Activated CD4-positive, alpha-beta T cell treated with anti-CD3 and anti-CD28 coated beads, Interleukin-2, Interleukin-4, amounts not matched to agents 100 ng/mL and 50 ng/mL, durations not matched to agents 16 hours and 8 hours (primary cell): Measurements from ENCODE around the gene SMU1.
"Not testable (repeated sequence)": the region's sequence is repeated elsewhere in the genome, so short reads cannot be mapped to it uniquely, and the experiment has no call there.

Source experiments
- DNase-seq: peaks from one replicate; pipeline ENCODE4 v3.0.0-alpha.2; 2020; ENCODE audit warnings: low spot score

Gene SMU1

DNA sequence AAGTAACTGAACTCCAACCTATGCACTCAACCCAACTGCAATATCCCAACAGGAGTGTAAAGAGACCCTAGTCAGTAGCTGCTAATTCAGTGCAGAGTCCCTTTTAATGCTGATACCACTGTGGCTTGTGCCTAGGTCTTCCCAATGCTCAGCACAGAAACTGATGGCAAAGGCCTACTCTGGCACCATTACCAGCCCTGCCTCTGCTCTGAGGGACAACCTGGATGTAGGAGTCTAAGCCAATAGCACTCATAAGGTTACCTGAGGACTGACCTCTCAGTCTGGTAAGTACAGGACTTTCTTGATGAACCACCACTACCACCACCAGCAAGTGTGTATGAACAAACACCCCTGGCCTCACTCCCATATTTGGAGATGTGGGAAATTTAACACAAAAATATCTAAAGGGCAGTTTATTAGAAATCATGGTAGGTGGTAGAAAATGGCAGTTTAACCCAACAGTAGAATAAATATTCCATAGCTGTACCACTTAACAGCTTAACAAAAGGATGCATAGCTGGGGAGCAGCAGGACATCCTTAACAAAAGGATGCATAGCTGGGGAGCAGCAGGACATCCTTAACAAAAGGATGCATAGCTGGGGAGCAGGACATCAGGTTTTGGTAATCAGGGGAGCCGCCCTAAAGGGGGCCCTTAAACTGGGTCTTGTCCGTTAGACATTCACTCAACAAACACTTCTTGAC is 62.4 kb downstream of the SMU1 start:
- no peak for DNase-seq

DNA sequence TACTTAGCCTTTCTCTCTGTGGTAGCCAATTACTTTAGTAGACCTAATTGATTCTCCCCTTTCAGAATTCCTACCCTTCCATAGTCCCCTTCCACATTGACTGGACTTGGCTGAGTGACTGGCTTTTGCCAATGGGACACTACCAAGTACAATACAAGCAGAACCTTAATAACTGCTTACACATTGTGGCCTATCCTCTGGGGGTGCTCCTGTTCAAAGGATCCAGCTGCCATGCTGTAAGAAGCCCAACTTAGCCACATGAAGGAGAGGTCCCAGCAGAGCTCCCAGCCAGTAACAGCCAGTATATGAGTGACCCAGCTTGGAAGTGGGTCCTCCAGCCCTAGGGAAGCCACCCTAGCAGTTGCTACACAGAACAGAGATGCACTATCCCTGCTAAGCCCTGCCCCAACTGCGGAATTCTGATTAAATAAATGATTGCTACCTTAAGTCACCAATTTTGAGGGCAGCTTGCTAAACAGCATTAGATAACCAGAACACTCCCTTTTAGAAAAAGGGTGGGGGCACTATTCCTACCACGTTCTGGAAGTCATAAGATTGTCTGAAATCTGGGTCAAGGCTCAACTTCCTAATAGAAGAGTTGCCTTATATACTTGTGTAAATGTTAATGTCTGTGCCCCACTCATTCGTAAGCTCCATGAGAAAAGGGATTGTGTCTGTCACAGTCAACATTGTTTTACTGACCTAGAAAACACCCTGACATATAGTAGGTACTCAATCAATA is 64.0 kb downstream of the SMU1 start:
- DNase-seq, result no peak

DNA sequence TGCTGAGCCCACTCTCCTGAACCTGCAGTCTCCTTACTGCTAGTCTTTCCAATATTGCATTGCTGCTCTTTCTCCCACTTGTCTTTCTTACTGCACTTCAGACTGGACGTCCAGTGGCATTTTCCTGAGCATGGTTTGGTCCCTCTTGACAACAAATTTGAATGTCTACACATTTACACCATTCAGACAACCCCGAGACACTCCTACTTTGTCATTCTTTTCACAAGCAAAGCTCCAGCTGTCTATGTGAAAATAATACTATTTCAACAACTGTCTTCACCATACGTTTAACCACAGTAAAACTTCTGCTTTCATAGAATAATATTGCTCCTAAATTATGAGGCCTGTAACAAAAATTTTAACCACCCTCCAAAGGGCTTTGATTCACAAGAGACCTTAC is 64.6 kb downstream of the SMU1 start:
- no peak for DNase-seq

DNA sequence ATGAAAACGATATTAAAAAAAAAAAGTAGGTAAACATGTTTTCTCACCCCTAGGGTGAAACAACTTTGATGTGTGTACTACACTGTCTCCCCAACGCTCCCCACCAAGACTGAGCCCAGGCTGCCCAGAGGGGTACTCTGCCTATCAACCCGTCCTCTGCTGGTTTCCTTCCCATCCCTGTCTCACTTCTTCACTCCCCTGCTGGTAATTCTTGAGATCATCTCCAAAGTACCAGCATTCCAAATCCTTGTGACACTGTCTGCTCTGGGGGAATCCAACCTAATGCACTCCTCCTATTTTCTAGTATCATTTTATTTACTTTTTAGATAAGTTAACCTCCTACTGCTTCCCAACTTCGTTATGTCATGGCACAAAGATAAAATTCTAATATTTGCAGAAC is 68.7 kb downstream of the SMU1 start:
- DNase-seq, result no peak

- not testable (repeated sequence) for DNase-seq
These were observed 71.1 kb downstream of the SMU1 start for GRCh38 chr9:33005335-33005734.

GRCh38 chr9:33000682-33001055 is 75.8 kb downstream of the SMU1 start:
- DNase-seq, result peak; percentile 43

DNA sequence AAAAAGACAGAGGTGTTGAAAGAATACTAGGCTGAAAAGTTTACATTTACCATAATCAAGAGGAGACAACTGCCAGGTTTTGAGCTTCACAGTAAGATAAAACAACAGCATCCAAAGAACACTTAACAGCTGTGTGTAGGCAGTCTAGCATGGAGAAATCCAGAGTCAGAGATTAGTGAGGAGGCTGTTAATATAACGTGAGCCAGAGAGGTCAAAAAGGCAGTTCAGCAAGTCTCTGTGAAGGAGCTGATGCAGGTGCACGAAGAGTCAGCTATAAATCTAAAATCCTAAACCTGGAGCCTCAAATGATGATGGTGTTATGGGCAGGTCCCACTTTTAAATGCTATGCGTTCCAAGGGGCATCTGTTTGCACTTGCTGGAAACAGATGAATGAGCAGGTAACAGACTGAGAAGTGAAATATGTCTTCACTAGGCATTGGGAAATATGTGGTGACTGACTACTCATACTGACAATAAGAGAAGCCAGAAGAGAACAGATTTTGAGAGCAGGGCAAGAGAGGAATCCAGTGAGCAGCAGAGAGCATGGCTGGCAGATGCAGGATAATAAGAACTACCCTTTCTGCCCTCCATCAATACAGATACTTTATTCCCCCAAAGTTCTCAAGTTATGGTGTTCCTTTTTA is 83.8 kb downstream of the SMU1 start:
- no peak for DNase-seq

DNA sequence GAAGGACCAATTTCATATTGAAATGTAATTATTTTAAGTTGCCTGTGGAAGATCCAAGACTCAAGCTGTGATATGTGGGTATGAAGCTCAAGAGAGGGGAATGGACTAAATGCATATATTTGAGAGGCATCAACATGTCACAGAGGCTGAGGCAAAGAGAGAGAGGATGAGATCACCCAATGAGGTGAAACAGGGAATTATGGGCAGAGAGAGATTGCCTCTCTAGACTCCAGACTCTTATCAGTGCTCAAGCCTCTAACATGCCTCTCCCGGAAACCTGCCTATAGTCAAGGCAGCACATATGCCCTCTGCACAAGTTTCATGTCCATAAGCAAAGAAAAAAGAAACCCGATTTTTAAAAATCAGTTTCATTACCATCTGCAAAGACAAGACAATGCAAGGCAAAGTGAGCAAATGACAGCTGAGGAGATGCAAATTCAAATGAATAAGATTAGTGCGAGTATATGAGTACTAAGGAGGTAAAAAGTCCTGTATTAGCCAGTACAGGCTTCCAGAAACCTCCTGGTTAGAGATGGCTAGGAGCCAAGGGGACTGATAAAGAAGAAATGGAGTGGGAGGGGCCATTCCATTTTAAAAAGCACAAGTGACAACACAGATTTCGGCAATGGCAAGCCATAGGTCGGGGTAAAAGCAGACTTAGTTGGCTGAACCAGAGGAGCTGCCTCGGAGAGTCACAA is 84.4 kb downstream of the SMU1 start:
- DNase-seq, result no peak
